ENCODE measurements around the gene FOXRED2.

Gene FOXRED2

GRCh38 chr22:36486619-36487384 is 20.0 kb downstream of the FOXRED2 start:
- Histone ChIP-seq H3K36me3 (ENCODE audit: control insufficient read depth, insufficient read depth, low read length) (peaks cover 25% of the 10 kb centered on the region), H3K27ac (ENCODE audit: low read depth, low read length) (no peak overlapping the region), H3K27me3 (ENCODE audit: control insufficient read depth, insufficient read depth, low read length) (peaks cover 7% of the 10 kb centered on the region), H3K9me3 (ENCODE audit: control insufficient read depth, insufficient read depth, low read length) (no peaks in the 10 kb centered on the region), H3K4me1 (ENCODE audit: control insufficient read depth, insufficient read depth, low read length) (no peaks in the 10 kb centered on the region), H3K4me3 (ENCODE audit: low read depth, low read length) (no peak overlapping the region), H3K9ac (ENCODE audit: low read depth, low read length) (no peak overlapping the region)

DNA sequence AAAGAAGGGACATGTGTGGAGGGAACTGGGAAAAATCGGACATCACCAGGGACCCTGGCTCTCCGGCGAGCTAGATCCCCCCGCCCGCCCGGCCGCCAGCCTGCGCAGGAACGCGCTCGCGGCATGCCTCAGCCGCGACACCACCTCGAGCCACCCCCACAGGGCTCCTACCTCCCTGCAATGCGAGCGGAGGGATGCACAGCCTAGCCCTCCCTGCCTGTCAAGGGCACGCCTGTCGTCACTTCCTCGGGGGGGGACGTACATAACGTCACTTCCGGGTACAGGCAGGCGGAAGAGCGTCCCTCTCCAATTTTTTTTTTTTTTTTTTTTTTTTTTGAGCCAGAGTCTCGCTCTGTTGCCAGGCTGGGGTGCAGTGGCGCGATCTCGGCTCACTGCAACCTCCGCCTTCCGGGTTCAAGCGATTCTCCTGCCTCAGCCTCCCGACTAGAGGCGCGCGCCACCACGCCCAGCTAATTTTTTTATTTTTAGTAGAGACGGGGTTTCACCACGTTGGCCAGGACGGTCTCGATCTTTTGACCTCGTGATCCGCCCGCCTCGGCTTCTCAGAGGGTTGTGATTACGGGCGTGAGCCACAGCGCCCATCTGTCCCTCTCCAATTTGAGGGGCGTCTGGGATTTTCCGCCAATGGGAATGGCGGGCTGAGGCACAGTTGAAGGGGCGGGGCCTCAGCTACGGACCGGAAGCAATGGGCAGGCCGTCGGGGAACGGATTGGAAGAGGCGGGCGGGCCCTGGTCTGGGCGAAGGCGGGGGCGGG is 25.3 kb downstream of the FOXRED2 start, which contains the start of gene TXN2:
Gene TXN2, minus strand, starts transcription at position 248 of the 776 bp plus-strand sequence. CDS start 803 bp downstream, outside the sequence.
- Histone ChIP-seq H3K4me1 (ENCODE audit: control insufficient read depth, insufficient read depth, low read length) (peaks cover 5% of the 10 kb centered on the region; the same call in 1 of the 2 replicates), H3K27ac (ENCODE audit: low read depth, low read length) (peak within 1 kb of the TSS; percentile 96), H3K36me3 (ENCODE audit: control insufficient read depth, insufficient read depth, low read length) (peaks cover 13% of the 10 kb centered on the region), H3K9me3 (ENCODE audit: control insufficient read depth, insufficient read depth, low read length) (no peaks in the 10 kb centered on the region), H3K27me3 (ENCODE audit: control insufficient read depth, insufficient read depth, low read length) (peaks cover 7% of the 10 kb centered on the region), H3K9ac (ENCODE audit: low read depth, low read length) (peak within 1 kb of the TSS; percentile 88), H3K4me3 (ENCODE audit: low read depth, low read length) (peak within 1 kb of the TSS; percentile 92)

GRCh38 chr22:36480941-36481392 is 25.9 kb downstream of the FOXRED2 start:
- H3K27ac ChIP-seq (ENCODE audit: low read depth, low read length) = peak overlapping the region; percentile 96
- H3K9me3 ChIP-seq (ENCODE audit: control insufficient read depth, insufficient read depth, low read length) = no peaks in the 10 kb centered on the region
- peaks cover 19% of the 10 kb centered on the region for H3K36me3 ChIP-seq (ENCODE audit: control insufficient read depth, insufficient read depth, low read length)
- H3K4me1 ChIP-seq (ENCODE audit: control insufficient read depth, insufficient read depth, low read length) = peaks cover 5% of the 10 kb centered on the region; the same call in 1 of the 2 replicates
- peak overlapping the region; percentile 92 for H3K4me3 ChIP-seq (ENCODE audit: low read depth, low read length)
- H3K9ac ChIP-seq (ENCODE audit: low read depth, low read length) = peak overlapping the region; percentile 88
- H3K27me3 ChIP-seq (ENCODE audit: control insufficient read depth, insufficient read depth, low read length) = peaks cover 7% of the 10 kb centered on the region

DNA sequence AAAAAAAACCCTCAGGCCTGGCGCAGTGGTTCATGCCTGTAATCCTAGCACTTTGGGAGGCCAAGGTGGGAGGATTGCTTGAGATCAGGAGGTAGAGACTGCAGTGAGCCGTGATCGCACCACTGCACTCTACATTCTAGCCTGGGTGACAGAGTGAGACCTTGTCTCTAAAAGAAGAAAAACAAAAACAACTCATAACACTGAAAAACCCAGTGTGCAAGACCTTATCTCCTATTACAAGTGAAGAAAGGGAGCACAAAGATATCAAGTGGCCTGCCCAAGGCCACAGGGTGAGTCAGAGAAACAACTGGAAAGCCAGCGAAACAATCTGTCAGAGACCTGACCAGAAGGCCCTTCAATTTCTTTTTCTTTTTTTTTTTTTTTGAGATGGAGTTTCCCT is 27.9 kb downstream of the FOXRED2 start:
- H3K27me3 ChIP-seq (ENCODE audit: control insufficient read depth, insufficient read depth, low read length) = peaks cover 7% of the 10 kb centered on the region
- H3K9ac ChIP-seq (ENCODE audit: low read depth, low read length) = no peak overlapping the region
- peaks cover 36% of the 10 kb centered on the region for H3K36me3 ChIP-seq (ENCODE audit: control insufficient read depth, insufficient read depth, low read length)
- H3K4me1 ChIP-seq (ENCODE audit: control insufficient read depth, insufficient read depth, low read length) = peaks cover 5% of the 10 kb centered on the region; the same call in 1 of the 2 replicates
- H3K9me3 ChIP-seq (ENCODE audit: control insufficient read depth, insufficient read depth, low read length) = no peaks in the 10 kb centered on the region
- H3K27ac ChIP-seq (ENCODE audit: low read depth, low read length) = no peak overlapping the region
- no peak overlapping the region for H3K4me3 ChIP-seq (ENCODE audit: low read depth, low read length)

DNA sequence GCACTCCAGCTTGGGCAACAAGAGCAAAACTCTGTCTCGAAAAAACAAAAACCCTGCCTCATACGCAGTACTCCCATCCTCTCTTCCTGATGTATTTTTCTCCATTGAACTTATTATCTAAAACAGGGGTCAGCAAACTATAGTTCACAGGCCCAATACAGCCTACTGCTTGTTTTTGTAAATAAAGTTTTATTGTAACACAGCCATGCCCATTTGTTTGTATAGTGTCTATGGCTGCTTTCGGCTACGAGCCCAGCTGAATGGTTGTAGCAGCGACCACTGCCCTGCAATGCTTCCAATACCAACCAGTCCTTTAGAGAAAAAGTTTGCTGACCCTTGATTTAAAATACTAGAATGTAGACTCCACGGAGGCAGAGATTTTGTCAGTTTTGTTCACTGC is 31.5 kb downstream of the FOXRED2 start:
- Histone ChIP-seq H3K9me3 (ENCODE audit: control insufficient read depth, insufficient read depth, low read length) (no peaks in the 10 kb centered on the region), H3K36me3 (ENCODE audit: control insufficient read depth, insufficient read depth, low read length) (peaks cover 50% of the 10 kb centered on the region), H3K27me3 (ENCODE audit: control insufficient read depth, insufficient read depth, low read length) (no peaks in the 10 kb centered on the region), H3K9ac (ENCODE audit: low read depth, low read length) (no peak overlapping the region), H3K27ac (ENCODE audit: low read depth, low read length) (no peak overlapping the region), H3K4me3 (ENCODE audit: low read depth, low read length) (no peak overlapping the region), H3K4me1 (ENCODE audit: control insufficient read depth, insufficient read depth, low read length) (no peaks in the 10 kb centered on the region)

- no peak overlapping the region for H3K9ac ChIP-seq (ENCODE audit: low read depth, low read length)
- no peaks in the 10 kb centered on the region for H3K27me3 ChIP-seq (ENCODE audit: control insufficient read depth, insufficient read depth, low read length)
- no peaks in the 10 kb centered on the region for H3K9me3 ChIP-seq (ENCODE audit: control insufficient read depth, insufficient read depth, low read length)
- no peak overlapping the region for H3K27ac ChIP-seq (ENCODE audit: low read depth, low read length)
- H3K4me1 ChIP-seq (ENCODE audit: control insufficient read depth, insufficient read depth, low read length) = 0 out of 2 replicates have a peak, but pooled peaks cover 2% of the 10 kb centered on the region
- peaks cover 49% of the 10 kb centered on the region for H3K36me3 ChIP-seq (ENCODE audit: control insufficient read depth, insufficient read depth, low read length)
- H3K4me3 ChIP-seq (ENCODE audit: low read depth, low read length) = no peak overlapping the region
Observed at GRCh38 chr22:36472689-36473088, 34.2 kb downstream of the FOXRED2 start.

- H3K4me3 ChIP-seq (ENCODE audit: low read depth, low read length) = no peak overlapping the region
- no peak overlapping the region for H3K27ac ChIP-seq (ENCODE audit: low read depth, low read length)
- 0 out of 2 replicates have a peak, but pooled peaks cover 2% of the 10 kb centered on the region for H3K4me1 ChIP-seq (ENCODE audit: control insufficient read depth, insufficient read depth, low read length)
- H3K9me3 ChIP-seq (ENCODE audit: control insufficient read depth, insufficient read depth, low read length) = no peaks in the 10 kb centered on the region
- H3K9ac ChIP-seq (ENCODE audit: low read depth, low read length) = no peak overlapping the region
- H3K27me3 ChIP-seq (ENCODE audit: control insufficient read depth, insufficient read depth, low read length) = no peaks in the 10 kb centered on the region
- peaks cover 42% of the 10 kb centered on the region for H3K36me3 ChIP-seq (ENCODE audit: control insufficient read depth, insufficient read depth, low read length)
Observed at GRCh38 chr22:36471341-36471821, 35.5 kb downstream of the FOXRED2 start.

DNA sequence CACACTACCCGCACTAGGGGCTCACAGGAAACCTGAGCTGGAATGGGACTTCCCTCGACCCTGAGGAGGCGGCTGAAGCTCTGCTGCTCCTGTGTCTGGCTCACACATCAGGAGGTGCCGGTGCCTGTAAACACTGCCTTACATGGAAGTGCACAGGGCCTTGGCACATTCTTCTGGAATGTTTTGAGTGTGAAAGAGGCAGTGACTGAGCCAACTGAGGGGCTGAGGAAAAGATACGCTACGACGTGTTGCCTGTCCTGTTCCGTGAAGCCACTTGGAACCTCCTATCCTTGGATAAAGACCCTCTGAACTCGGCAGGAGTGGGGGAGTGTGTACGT is 35.9 kb downstream of the FOXRED2 start:
- Histone ChIP-seq H3K36me3 (ENCODE audit: control insufficient read depth, insufficient read depth, low read length) (peaks cover 38% of the 10 kb centered on the region), H3K27ac (ENCODE audit: low read depth, low read length) (no peak overlapping the region), H3K27me3 (ENCODE audit: control insufficient read depth, insufficient read depth, low read length) (no peaks in the 10 kb centered on the region), H3K4me1 (ENCODE audit: control insufficient read depth, insufficient read depth, low read length) (0 out of 2 replicates have a peak, but pooled peaks cover 2% of the 10 kb centered on the region), H3K4me3 (ENCODE audit: low read depth, low read length) (no peak overlapping the region), H3K9ac (ENCODE audit: low read depth, low read length) (no peak overlapping the region), H3K9me3 (ENCODE audit: control insufficient read depth, insufficient read depth, low read length) (no peaks in the 10 kb centered on the region)

DNA sequence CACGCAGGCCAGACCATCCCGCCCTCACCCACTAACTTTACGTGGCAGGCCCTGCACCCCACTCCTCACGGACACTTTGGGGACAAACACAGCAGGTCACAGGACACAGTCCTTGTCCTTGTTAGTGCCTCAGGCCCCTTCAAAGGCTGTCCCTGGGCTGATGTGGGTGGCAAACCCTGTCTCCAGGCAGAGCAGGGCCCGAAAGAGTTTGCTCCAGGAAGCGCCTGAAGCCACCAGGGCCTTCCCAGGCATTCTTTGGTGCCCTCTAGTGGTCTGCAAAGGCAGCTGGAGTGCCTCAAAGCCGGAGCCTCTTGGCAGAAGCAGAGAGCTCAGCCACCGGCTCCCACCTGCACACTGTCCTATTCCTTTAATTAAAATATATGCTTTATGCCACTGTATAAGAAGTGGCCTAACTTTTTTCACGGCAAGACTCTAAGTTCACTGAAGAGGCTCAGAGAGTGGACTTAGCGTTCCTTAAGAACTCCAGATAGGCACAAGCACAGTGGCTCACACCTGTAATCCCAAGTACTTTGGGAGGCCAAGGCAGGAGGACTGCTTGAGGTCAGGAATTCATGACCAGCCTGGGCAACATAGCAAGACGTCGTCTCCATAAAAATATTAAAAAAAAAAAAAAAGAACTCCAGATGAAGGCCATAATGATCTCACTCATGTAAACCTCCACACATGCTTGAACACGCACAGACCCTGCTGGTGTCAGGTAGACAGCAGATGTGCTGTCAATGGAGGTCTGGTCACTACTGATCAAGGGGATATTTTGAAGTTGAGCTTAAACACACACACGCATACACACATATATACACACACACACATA is 36.5 kb downstream of the FOXRED2 start:
- H3K4me3 ChIP-seq (ENCODE audit: low read depth, low read length) = no peak overlapping the region
- no peak overlapping the region for H3K9ac ChIP-seq (ENCODE audit: low read depth, low read length)
- no peaks in the 10 kb centered on the region for H3K27me3 ChIP-seq (ENCODE audit: control insufficient read depth, insufficient read depth, low read length)
- peaks cover 32% of the 10 kb centered on the region for H3K36me3 ChIP-seq (ENCODE audit: control insufficient read depth, insufficient read depth, low read length)
- 0 out of 2 replicates have a peak, but pooled peaks cover 2% of the 10 kb centered on the region for H3K4me1 ChIP-seq (ENCODE audit: control insufficient read depth, insufficient read depth, low read length)
- H3K9me3 ChIP-seq (ENCODE audit: control insufficient read depth, insufficient read depth, low read length) = no peaks in the 10 kb centered on the region
- H3K27ac ChIP-seq (ENCODE audit: low read depth, low read length) = no peak overlapping the region

- H3K36me3 ChIP-seq (ENCODE audit: control insufficient read depth, insufficient read depth, low read length) = peaks cover 23% of the 10 kb centered on the region
- 0 out of 2 replicates have a peak, but pooled peaks cover 2% of the 10 kb centered on the region for H3K4me1 ChIP-seq (ENCODE audit: control insufficient read depth, insufficient read depth, low read length)
- no peaks in the 10 kb centered on the region for H3K27me3 ChIP-seq (ENCODE audit: control insufficient read depth, insufficient read depth, low read length)
- no peak overlapping the region for H3K9ac ChIP-seq (ENCODE audit: low read depth, low read length)
- no peak overlapping the region for H3K4me3 ChIP-seq (ENCODE audit: low read depth, low read length)
- H3K27ac ChIP-seq (ENCODE audit: low read depth, low read length) = no peak overlapping the region
- H3K9me3 ChIP-seq (ENCODE audit: control insufficient read depth, insufficient read depth, low read length) = no peaks in the 10 kb centered on the region
Observed at GRCh38 chr22:36469094-36469710, 37.6 kb downstream of the FOXRED2 start.

All from HUES48 (cell line).